Activated CD4-positive, alpha-beta T cell treated with anti-CD3 and anti-CD28 coated beads for 24 hours (primary cell): ENCODE results near the gene GJD3.
A peak's percentile ranks its signal among the peaks of the same experiment; 100 is the strongest.

ENCODE experiments used
- DNase-seq, 2 donors: peaks; one replicate each; pipeline ENCODE4 v3.0.0-alpha.2; 2020; ENCODE audit warnings: low read depth in 2 of 2

The GJD3 gene

DNA sequence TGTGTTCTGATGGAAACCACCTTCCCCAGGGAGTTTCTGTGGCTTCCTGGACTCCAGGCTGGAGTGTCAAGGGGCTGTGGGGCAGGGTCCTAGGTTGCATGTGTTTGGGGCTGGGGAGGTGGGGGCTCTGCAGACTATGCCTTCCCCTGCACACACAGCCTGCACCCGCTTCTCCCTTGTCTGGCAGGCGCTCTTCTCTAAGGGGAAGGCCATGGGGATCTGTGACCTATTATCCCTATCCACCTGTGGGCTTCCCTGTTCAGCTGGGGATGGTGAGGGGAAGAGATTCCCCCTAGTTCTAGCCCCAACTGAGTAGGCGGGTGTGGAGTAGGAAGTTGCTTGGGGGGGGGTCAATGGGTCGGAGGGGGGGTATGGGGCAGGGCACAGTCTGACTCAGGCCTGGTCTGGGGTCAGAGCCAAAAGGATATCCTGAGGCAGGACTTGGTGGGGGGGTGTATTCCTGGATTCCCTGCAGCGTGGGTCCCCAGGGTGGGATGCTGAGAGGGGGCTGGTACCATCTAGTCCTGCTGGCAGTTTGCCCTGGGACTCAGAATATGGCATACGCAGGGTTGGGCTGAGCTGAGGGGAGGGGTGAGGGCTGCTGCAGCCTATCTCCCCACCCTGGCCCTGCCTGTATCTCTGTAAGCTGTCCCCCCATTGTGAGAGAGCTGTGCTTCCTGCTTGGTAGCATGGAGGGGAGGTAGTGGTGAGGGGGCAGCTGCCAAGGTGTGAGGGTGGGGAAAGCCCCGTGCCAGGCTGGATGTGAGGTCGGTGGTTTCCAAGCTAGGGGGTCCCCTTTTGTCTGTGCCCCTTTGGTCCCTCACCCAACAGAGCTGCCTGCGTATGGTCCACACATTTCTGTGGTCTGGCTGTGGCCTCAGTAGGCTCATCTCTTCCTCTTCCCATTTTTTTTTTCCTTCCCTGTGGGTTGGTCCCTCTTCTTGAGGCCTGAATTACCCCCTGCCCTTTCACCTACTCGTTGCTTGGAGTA, 40.9 kb downstream of the GJD3 start:
- DNase-seq, result no peak

DNA sequence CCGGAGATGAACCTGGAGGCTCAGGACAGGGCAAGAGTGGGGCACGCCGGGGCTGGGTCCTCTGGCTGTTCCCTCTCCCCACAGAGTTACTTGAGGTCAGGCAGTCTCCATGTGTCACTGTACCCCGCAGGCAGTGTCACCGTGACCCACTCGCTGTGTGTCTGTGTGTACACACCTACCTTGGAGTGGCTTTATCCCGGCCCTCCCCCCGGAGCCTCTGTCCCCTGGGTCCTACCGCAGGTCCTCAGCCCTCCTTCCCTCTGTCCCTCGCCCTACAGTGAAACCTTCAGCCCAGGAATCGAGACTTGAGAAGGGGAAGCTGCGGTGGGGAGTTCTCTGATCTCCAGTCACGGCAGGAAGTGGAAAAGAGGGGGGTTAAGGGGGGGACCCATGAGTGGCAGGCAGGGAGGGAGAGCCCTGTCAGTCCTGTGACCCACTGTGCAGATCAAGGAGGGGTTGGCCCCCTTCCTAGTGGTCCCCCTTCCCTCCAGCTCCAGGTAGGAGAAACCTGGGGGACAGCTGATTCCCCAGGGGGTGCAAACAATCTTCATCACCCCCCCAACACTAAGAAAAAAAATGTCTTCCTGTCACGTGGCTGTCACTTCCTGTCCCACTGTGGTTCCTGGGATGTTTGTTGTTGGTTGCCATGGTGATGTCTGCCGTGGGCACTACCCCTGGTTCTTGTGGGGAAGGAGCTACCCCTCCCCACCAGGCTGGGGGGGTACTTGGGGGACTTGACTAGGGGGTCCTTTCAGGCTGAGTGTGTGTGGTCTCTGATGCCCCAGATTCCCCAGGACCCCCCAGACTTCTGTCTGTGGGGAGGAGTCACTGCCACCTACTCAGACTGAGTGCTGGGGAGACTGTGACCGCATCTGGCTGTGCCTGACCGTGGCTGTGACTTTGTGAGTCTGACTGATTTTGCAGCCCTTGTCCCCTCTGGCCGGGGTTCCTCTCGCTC, 41.9 kb downstream of the GJD3 start:
- DNase-seq, result peak; percentile 56 to 63

DNA sequence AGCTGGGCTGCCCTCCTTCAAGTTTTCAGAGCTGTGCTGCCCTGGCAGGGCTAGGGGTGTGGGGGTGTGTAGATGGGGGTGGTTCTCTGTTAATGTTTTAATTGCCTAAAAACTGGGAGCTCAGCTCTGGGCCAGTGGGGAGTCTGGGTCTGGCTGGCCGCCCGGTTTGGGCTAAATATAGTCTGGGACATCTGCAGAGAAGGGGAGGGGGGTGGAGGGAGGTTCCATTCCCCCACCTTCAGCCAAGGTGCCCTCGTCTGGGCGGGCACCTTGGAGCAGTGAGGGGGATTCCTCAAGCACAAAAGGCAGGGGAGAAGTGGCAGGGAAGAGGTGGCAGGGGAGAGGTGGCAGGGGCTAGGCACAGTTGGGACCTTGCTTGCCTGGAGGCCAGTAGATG, 42.6 kb downstream of the GJD3 start:
- DNase-seq, result no peak

DNA sequence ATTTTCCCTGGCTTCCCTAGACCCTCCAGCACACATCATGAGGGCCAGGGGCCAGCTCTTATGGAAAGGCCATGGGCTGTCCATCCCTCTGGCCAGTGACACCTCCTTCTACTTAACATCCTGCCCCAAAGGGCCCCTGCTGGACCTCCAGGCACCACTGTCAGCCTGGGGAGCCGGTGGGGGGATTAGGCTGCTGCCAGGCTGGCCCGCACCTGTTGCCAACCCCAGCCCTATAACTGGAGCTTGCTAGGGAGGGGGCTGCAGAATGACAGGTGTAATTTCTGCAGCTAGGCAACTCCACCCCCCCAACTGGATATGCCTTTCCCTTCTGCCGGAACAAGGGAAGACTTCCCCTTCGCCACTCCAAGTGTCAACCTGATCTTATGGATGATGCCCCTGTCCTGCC, 43.0 kb downstream of the GJD3 start:
- no peak for DNase-seq

DNA sequence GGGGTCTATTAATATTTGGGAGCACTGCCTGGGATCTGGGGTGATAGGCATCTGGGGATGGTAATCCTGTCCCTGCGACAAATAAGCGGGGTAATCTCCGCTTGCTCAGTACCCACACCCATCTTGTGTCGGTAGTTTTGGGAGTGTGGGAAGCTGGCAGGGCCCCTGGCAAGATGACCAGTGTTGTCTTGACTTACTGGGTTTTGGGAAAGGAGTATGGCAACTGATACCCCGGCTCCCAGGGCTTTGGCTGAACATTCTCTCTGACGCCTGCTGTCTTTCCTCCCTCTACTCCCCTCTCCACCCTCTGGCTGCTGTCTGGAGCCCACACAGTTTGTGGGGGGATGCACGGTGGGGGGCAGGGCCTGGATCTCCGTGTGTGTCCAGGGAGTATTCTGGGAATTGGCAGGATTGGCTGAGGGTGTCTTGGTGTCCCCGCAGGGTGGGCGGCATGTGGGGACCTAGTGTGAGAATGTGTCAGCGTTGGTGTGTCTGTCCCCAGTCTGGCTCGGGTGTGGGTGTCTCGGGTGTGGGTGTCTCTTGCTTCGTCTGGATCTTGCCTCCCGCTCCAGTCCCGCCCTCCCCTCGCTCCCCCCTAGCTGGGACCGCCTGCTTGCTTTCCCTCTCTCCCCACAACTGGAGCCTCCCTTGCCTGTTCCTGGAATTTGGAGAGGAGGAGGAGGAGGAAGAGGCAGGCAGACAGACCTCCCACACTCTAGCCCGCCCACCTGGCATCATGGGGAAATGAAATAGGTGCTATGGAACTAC, 43.6 kb downstream of the GJD3 start:
- DNase-seq, result no peak

DNA sequence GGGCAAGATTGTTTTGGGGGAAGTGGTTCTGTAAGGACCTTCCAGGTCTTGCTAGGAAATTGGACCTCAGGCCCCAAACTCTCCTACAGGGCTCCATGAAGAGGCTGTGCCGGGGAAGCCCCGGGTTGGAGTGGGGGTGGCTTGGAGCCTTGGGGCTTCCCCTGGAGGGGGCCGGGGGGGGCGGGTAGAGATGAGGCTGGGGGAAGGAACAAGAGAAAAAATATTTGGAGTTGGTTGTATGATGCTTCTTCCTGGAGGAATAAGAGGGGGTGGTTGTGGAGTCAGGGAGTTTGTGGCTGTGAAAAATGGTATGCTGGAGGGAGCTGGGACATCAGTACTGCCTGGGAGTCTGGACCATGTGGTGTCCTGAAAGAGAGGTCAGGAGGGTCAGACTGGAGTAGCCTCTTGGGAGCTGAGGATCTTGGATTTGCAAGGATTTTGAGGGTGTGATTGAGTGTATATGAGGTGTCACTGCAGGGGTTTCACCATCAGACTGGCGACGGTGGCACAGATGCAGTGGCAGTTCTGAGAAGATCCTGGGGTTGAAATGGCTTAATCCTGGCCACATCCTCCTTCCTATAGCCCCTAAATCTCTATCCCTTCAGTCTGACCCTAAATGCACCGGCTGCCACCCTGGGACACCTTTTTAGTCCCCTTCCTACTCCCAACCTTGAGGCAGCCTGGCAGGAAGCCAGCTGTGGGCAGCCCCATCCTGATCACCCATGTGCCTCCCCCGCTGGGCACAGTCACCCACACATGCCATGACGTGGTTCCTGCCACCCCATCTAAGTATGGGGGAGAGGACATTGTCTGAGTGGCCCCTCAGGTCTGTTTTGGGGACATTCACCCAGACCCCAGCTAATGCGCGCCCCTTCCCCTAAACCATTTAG, 44.6 kb downstream of the GJD3 start:
- peak in 1 of 2 donors; percentile 57 for DNase-seq

DNA sequence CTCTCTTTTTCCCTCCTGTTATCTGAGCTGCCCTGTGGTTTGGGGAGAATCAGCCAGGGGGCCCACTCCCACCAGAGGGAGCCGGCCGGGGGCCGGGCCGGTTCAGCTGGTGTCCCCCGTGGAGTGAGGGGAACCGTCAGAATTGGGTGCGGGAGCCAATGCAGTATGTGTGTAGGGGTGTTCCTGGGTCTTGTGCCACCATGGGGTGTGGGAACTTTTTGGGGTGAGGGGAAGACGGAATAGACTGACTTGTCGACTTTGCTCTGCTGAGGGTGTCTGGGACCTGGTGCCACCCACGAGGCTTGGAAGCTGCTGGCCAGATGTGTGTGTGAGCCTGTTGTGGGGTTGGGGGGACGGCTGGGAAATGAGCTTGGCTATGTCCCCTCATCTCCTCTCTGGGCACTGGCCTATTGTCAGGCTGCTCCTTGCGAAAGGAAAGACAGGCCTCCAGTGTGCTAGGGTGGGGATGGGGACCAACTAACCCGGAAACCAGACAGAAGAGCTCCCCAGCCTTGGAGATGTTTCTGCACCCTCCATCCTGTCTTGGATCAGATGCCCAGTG, 45.6 kb downstream of the GJD3 start:
- DNase-seq, result no peak

DNA sequence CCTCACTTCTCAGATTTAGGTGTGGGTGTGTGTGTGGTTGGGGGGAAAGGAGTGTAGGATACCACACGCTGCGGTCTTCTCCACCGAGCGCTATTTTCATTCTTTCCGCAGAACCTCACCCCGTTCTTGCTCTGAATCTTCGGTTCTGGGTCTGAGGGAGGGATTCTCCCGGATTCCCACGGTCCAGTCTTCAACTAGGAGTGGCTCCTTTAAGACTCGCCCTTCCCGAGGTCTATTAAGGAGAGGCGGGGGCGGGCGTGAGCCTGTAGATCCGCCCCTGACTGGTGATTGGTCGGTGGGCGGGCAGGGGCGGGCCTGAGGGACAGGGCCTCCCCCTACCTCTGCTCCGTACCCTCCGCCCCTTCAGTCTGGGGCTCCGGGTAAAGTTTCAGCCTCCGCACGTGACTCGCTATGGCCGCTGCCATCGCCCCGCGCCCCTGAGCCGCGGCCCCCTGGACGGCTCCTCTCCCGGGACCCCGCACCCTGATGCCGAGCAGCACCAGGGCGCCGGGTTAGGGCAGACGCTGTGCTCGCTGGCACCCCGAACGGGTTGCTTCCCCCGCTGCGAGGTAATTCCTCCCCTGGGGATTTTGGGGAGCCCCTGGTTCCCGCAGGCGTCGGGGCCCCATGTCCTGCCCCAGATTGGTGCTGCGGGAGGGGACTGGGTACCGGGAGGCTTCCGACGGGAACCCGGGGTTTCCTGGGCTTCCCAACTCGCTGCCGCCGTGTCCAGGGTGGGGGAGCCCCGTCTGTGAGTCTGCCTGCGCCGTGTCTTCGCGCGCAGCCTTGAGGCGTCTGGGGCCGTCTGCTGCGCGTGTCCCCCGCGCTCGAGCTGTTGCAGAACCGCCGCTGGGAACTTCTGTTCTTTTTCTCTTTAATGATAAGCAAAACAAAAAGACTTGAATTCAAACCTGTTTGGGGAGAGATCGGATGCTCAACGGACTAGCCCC, 46.4 kb downstream of the GJD3 start:
- peak; percentile 84 to 86 for DNase-seq

DNA sequence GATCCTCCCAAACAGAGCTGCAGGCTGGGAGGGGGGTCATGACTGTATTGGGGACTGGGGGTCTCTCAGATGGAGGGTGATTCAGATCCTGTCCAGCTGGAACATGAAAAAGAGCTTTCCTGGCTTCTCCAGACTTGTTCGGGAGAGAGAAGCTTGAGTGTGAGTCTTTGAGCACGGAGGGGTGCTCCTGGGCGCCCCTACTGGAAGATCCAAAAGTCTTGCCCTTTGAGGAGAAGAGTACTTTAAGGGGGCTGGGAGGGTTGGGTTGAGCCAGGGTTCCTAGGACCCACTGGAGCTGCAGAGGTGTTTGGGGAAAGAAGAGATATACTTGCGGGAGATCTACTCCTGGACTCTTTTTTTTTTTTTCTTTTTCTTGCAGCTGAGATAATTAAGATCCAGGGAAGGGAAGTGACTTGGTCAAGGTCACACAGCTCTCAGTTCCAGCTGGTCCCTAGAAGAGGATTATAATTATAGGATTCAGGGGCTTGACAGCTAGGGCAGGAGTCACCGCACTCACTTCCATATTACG, 47.1 kb downstream of the GJD3 start:
- no peak for DNase-seq

DNA sequence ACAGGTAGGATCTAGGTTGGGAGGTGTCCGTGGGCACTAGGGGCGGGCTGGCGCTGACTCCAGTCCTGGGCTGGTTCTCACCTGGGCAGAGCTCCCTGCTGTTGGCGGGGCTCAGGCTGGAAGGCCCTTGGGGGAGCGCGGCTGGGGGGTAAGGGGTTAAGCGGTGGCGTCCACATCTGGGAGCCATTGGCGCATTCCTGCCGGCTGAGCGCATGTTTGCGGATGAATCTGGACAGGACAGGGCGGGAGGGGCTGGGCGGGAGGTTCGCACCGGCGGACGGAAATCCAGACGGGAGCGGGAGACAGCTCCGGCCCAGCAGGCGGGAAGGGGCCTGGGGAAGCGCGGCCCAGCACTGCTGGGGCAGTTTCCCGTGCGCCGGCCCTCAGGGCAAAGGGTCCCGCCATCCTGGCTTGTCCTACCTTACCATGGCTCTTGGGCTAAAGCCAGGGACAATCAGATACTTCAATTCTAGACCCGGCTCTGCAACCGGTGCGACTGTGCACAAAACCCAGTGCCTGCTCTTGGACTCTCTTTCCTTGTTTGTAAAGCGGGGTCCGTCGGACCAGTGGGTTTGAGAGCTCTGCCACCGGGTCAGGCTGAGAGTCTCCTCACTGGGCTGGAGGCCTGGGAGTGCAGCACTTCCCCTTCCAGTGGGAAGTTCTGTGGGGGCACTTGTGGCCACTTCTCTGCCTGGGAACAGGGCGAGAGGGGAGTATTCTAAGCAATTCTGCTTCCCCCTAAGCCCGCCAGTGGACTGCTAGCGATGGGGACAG, 47.8 kb downstream of the GJD3 start:
- no peak for DNase-seq

DNA sequence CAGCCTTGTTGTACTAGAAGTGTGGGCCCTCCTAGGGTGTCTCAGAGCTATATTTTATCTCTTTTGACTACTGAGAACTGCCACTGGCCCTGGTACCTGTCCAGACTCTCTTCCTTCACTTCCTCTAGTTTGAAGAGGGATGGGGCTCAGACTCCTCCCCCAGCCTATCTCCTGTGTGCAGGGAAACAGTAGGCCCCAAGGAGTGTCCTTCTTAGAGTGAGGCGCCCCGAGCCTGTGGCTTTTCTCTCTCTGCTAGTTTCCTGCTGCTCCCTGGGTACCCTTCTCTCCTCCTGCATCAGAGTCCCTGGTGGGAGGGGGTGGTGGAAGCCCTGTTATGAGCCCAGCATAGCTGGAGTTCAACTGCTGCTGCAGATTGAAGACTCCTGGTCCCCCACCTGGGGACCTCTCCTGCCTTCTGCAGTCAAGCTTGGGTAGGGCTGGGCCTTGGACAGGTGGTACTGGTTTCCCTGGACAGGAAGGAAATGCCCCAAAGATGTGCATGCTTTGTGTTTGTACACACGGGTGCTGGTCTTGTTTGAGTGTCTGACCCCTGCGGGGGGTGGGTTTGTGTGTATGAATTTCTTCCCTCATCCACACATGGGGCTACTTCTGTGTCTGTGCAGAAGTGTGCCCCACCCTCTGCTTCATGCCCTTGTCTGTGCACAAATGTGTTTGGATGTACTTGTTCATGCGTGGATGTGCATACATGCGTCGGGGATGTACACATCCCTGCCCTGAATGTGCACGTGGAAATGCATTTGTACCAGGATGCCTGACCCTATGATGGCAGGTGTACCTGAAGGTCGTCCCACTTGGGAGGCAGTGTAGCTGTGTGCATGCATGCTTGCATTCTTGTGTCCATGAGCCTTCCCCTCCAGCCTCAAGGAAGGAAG, 48.6 kb downstream of the GJD3 start:
- no peak for DNase-seq

DNA sequence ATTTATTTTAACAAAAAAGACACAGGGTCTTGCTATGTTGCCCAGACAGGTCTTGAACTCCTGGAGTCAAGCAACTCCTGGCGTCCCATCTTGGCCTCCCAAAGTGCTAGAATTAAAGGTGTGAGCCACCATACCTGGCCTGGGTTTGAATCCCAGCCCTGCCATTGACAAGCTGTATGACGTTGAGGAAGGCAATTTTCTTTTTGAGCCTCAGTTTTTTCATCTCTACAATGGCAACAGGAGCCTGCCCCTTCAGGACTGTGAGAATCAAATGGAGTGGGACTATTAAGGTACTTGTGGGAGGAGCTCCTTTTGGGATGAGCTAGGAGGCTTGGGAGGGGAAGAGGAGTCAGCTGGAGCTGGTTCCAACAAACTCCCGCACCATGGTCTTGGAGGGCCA, 49.3 kb downstream of the GJD3 start:
- DNase-seq, result no peak

DNA sequence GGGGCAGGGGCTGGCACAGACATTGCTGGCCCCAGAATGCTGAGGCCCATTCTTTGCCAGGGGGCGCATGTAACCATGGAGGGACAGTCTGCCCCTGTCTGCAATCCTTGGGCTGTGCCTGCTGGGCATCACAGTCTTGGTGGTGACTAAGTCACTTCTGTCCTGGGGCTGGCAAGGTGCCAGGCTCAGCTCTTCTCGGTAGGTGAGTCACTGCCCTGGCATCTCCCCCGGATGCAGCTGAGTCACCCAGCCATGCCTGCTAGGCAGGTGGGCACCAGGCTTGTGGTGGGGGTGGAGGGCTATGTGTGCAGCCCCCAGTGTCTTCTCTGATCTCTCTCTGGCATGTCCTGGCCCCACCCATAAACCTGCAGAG, 50.0 kb downstream of the GJD3 start:
- DNase-seq, result peak; percentile 64 to 71

DNA sequence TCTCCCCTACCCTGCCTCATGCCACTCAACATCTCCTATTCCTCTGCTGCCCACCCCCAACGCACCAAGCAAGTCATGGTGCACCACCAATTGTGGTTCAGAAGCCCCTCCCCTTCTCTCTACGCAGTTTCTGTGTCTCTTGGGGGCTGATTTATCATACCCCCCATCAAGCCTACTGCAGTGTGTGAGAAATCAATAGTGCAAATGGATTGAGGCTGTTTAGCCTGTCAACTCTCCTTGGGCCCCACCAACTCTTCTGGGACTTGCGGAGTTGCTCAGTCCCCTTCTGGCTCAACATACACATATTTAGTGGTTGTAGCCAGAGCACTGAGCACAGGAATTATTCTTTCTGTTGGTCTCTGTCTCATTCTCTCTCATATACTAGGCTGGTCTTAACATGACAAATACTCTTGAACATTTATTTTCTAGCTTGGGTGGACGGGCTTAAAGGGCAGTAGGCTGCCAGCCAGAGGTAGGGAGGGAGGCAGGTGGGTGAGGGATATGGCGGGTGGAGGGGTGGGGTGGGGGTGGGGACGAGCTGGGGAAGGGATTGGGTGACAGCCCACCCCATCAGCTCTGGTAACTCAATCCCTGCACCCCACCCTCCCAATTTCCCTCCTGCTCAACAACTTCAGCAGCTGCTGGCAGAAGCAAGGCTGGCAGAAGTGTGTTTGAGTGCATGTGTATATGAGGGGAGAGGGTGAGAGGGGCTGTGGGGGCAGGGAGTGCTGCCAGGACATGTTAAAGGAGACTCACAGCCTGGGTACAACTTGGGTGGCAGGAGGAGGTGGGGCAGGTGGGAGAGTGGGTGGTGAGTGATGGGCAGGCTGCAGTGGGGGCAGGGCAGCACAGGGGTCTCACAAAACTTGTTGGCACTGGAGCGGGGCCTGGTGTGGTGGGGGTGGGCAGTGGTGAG, 50.6 kb downstream of the GJD3 start:
- DNase-seq, result no peak
